ENCODE results near the gene S100B. TPM values are rescaled to one million over a fixed set of nuclear protein-coding genes. Genes with fewer than 3 reads are reported as not detected.
"Not testable (repeated sequence)": the region's sequence is repeated elsewhere in the genome, so short reads cannot be mapped to it uniquely, and the experiment has no call there.

S100B gene
- total RNA-seq, 4 donors from 2014 or later = 0.80 to 1.3 (median 0.82) TPM; not detected in 1

DNA sequence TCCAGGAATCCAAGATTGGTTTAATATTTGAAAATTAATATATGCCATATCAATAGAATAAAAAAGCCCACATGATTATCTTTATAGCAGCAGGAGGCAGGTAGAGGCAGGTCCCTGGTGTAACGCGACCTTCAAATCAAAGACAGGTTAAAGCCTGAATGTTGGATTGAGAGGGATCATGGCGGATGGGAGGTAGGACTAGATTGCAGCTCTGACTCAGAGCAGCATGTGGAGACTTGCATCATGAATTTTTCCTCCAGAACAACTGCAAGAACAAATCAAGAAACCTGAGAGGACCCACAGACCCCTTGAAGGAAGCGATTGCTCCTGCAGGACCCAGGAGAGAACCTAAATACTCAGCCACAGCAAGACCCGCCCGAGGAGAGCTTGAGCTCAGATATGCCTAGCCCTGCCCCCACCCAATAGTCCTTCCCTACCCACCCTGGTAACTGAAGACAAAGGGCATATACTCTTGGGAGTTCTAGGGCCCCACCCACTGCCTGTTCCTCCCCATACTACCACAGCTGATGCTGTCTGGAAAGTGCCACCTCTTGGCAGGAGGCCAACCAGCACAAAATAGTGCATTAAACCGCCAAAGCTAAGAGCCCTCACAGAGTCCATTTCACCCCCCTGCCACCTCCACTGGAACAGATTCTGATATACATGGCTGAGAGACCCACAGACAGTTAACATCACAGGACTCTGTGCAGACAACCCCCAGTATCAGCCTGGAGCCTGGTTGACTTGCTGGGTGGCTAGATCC lies 19.5 kb downstream of the S100B start:
- Histone ChIP-seq H3K27me3 (no peaks in the 10 kb centered on the region), H3K4me1 (no peaks in the 10 kb centered on the region), H3K27ac (no peak overlapping the region), H3K36me3 (peaks cover 0 to 20% of the 10 kb centered on the region in 2 donors), H3K9me3 (peaks cover 0 to 4% (median 0%) of the 10 kb centered on the region in 3 donors), H3K4me3 (no peak overlapping the region)
- intact Hi-C loops (cut with DNase I; ENCODE audit: low total_unique reads) = no loop called here
- TF ChIP-seq, protein P1, sequence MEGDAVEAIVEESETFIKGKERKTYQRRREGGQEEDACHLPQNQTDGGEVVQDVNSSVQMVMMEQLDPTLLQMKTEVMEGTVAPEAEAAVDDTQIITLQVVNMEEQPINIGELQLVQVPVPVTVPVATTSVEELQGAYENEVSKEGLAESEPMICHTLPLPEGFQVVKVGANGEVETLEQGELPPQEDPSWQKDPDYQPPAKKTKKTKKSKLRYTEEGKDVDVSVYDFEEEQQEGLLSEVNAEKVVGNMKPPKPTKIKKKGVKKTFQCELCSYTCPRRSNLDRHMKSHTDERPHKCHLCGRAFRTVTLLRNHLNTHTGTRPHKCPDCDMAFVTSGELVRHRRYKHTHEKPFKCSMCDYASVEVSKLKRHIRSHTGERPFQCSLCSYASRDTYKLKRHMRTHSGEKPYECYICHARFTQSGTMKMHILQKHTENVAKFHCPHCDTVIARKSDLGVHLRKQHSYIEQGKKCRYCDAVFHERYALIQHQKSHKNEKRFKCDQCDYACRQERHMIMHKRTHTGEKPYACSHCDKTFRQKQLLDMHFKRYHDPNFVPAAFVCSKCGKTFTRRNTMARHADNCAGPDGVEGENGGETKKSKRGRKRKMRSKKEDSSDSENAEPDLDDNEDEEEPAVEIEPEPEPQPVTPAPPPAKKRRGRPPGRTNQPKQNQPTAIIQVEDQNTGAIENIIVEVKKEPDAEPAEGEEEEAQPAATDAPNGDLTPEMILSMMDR (IDR thresholded peaks at IDR 0.05 in 4 of 5, conservative IDR thresholded peaks at IDR 0.05 in 1 of 5) = no peak
- TF ChIP-seq POLR2A (IDR thresholded peaks at IDR 0.05) = no peak
- in situ Hi-C loops (cut with MboI; ENCODE audit: low sequenced_read_pairs in 4 of 4) = no loop called here
- DNase-seq (no peak), ATAC-seq (no peak)

DNA sequence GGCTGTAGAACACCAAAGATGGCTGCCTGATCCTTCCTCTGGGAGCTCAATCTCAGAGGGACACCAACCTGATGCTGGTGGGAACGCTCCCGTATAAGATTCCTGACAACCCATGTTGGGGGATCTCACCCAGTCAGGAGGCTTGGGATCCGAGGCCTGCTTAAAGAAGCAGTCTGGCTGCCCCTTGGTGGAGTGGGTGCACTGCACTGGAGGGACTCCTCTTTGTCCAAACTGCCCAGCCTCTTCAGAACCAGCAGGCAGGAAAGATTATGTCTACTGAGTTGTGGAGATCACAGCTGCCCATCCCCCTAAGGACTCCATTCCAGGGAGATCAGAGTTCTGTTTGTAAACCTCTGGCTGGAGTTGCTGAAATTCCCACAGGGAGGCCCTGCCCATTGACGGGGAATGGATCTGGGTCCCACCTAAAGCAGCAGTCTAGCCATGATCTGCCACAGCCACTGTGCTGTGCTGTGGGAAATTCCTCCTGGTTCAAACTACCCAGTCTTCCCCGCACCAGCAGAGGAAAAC lies 23.0 kb downstream of the S100B start:
- Histone ChIP-seq H3K9me3 (no peaks in the 10 kb centered on the region), H3K4me1 (no peaks in the 10 kb centered on the region), H3K36me3 (peaks cover 0 to 20% of the 10 kb centered on the region in 2 donors), H3K27ac (no peak overlapping the region), H3K4me3 (no peak overlapping the region), H3K27me3 (no peaks in the 10 kb centered on the region)
- intact Hi-C loops (cut with DNase I; ENCODE audit: low total_unique reads) = no loop called here
- in situ Hi-C loops (cut with MboI; ENCODE audit: low sequenced_read_pairs in 4 of 4) = no loop called here
- no peak for DNase-seq
- TF ChIP-seq POLR2A (IDR thresholded peaks at IDR 0.05) = no peak
- TF ChIP-seq, protein P1 (IDR thresholded peaks at IDR 0.05 in 4 of 5, conservative IDR thresholded peaks at IDR 0.05 in 1 of 5) = no peak
- ATAC-seq = no peak

DNA sequence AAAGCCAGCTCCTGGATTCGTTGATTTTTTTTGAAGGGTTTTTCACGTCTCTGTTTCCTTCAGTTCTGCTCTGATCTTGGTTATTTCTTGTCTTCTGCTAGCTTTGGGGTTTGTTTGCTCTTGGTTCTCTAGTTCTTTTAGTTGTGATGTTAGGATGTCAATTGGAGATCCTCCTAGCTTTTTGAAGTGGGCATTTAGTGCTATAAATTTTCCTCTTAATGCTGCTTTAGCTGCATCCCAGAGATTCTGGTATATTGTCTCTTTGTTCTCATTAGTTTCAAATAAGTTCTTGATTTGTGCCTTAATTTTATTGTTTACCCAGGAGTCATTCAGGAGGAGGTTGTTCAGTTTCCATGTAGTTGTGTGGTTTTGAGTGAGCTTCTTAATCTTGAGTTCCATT lies 25.5 kb downstream of the S100B start:
- H3K36me3 ChIP-seq = peaks cover 0 to 20% of the 10 kb centered on the region in 2 donors
- in situ Hi-C loops (cut with MboI; ENCODE audit: low sequenced_read_pairs in 4 of 4); H3K27me3 ChIP-seq; H3K4me3 ChIP-seq; H3K27ac ChIP-seq; DNase-seq; ATAC-seq; H3K4me1 ChIP-seq; H3K9me3 ChIP-seq; intact Hi-C loops (cut with DNase I; ENCODE audit: low total_unique reads): not testable (repeated sequence)

DNA sequence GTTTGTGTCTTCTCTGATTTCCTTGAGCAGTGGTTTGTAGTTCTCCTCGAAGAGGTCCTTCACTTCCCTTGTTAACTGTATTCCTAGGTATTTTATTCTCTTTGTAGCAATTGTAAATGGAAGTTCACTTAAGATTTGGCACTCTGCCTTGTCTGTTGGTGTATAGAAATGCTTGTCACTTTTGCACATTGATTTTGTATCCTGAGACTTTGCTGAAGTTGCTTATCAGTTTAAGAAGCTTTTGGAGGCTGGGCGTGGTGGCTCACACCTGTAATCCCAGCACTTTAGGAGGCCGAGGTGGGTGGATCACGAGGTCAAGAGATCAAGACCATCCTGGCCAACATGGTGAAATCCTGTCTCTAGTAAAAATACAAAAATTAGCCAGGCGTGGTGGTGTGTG lies 27.1 kb downstream of the S100B start:
- H3K9me3 ChIP-seq; H3K27me3 ChIP-seq; H3K4me1 ChIP-seq; H3K27ac ChIP-seq; in situ Hi-C loops (cut with MboI; ENCODE audit: low sequenced_read_pairs in 4 of 4); intact Hi-C loops (cut with DNase I; ENCODE audit: low total_unique reads); H3K4me3 ChIP-seq; ATAC-seq; DNase-seq: not testable (repeated sequence)
- peaks cover 0 to 22% of the 10 kb centered on the region in 2 donors for H3K36me3 ChIP-seq

DNA sequence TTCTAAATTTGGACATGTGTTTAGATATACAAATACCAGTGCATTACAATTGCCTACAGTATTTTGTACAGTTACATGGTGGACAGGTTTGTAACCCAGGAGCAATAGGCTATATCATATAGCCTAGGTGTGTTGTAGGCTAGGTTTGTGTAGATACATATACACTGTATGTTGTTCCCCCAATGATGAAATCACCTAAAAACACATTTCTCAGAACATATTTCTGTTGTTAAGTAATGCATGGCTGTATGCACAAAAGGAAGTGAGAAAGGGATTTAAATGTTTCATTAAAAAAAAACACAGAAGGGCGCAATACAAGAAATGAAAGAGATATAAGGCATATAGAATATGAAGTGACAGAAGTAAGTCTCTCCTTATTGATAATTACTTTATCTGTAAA lies 32.0 kb downstream of the S100B start:
- Histone ChIP-seq H3K36me3 (peaks cover 0 to 38% of the 10 kb centered on the region in 2 donors), H3K9me3 (no peaks in the 10 kb centered on the region), H3K27me3 (no peaks in the 10 kb centered on the region), H3K4me3 (no peak overlapping the region), H3K27ac (no peak overlapping the region), H3K4me1 (peaks cover 0 to 4% of the 10 kb centered on the region in 2 donors)
- in situ Hi-C loops (cut with MboI; ENCODE audit: low sequenced_read_pairs in 4 of 4) (no loop called here), intact Hi-C loops (cut with DNase I; ENCODE audit: low total_unique reads) (no loop called here)
- TF ChIP-seq POLR2A (IDR thresholded peaks at IDR 0.05) = no peak
- TF ChIP-seq, protein P1 (IDR thresholded peaks at IDR 0.05 in 4 of 5, conservative IDR thresholded peaks at IDR 0.05 in 1 of 5) = no peak
- DNase-seq (no peak), ATAC-seq (no peak)

Measured in gastrocnemius medialis (tissue), 4 donors.